Hepatocyte (in vitro differentiated cells): ENCODE measurements around the gene PCBP3.

Experiments used
- CTCF ChIP-seq: fragments of 200-600 bp; sonication (generic); IDR thresholded peaks from 2 replicates; pipeline ENCODE4 v1.5.1; 2016; ENCODE audit warnings: antibody characterized with exemption, mild to moderate bottlenecking; ENCODE audit not compliant: poor library complexity
- EZH2 ChIP-seq: fragments of 200-600 bp; sonication (generic); IDR thresholded peaks from 2 replicates; pipeline ENCODE4 v1.6.1; 2016; ENCODE audit warnings: antibody characterized with exemption, mild to moderate bottlenecking, borderline replicate concordance
- EZH2phosphoT487 ChIP-seq: fragments of 200-600 bp; sonication (generic); IDR thresholded peaks from one replicate; pipeline ENCODE4 v1.6.1; 2018; ENCODE audit warnings: antibody characterized with exemption, mild to moderate bottlenecking, low read depth, moderate library complexity; ENCODE audit not compliant: unreplicated experiment, severe bottlenecking

- TF ChIP-seq EZH2 = no peak
- no peak for TF ChIP-seq CTCF
- TF ChIP-seq EZH2phosphoT487 = no peak
Measured at GRCh38 chr21:45834026-45834715, 190.6 kb downstream of the PCBP3 start.
